SU-DHL-6 (cell line): Measurements from ENCODE around the gene PKIB.
"Not testable (repeated sequence)": the region's sequence is repeated elsewhere in the genome, so short reads cannot be mapped to it uniquely, and the experiment has no call there.

ENCODE experiments used
- H2AFZ ChIP-seq: fragments of 200-600 bp; sonication (generic); 2 replicates; pipeline ENCODE4 v1.6.1; 2014; ENCODE audit warnings: low read depth, mild to moderate bottlenecking, moderate library complexity, mixed read lengths, antibody characterized with exemption, low read length; ENCODE audit not compliant: severe bottlenecking
- H3F3A ChIP-seq: fragments of 200-600 bp; shearing (Covaris generic); 2 replicates; pipeline ENCODE4 v1.6.0; 2016; ENCODE audit warnings: antibody characterized with exemption, mild to moderate bottlenecking; ENCODE audit not compliant: insufficient read depth
- H3K27ac ChIP-seq: fragments of 200-600 bp; sonication (generic); 2 replicates; pipeline ENCODE4 v1.5.1; 2016; ENCODE audit warnings: low read depth, mild to moderate bottlenecking, low read length, moderate library complexity, mixed read lengths
- H3K27me3 ChIP-seq: fragments of 200-600 bp; sonication (generic), shearing (Covaris generic); 2 replicates; pipeline ENCODE4 v1.6.0; 2014; ENCODE audit warnings: mild to moderate bottlenecking, low read length
- H3K36me3 ChIP-seq: fragments of 200-600 bp; sonication (generic); 2 replicates; pipeline ENCODE4 v1.6.1; 2014; ENCODE audit warnings: mild to moderate bottlenecking, low read length, mixed read lengths
- H3K4me2 ChIP-seq: fragments of 300-600, 200-600 bp; shearing (Covaris generic), sonication (generic); 2 replicates; pipeline ENCODE4 v1.6.0; 2014; ENCODE audit warnings: low read length, low read depth, mild to moderate bottlenecking; ENCODE audit not compliant: poor library complexity, severe bottlenecking
- H3K4me3 ChIP-seq: fragments of 200-600 bp; sonication (generic); 2 replicates; pipeline ENCODE4 v1.5.1; 2014; ENCODE audit warnings: antibody characterized with exemption, low read length, mild to moderate bottlenecking, mixed read lengths; ENCODE audit not compliant: insufficient read depth, poor library complexity, severe bottlenecking
- H3K79me2 ChIP-seq: fragments of 200-600 bp; sonication (generic); 2 replicates; pipeline ENCODE4 v1.6.1; 2014; ENCODE audit warnings: mild to moderate bottlenecking, low read length, moderate library complexity; ENCODE audit not compliant: insufficient read depth
- H3K9ac ChIP-seq: fragments of 200-600 bp; sonication (generic); 2 replicates; pipeline ENCODE4 v1.7.0; 2014; ENCODE audit warnings: mild to moderate bottlenecking, low read length
- H3K9me2 ChIP-seq: fragments of 200-600 bp; sonication (generic); replicated peaks from 2 replicates; pipeline ENCODE4 v1.6.1; 2014; ENCODE audit warnings: low read length; ENCODE audit not compliant: insufficient read depth
- H3K9me3 ChIP-seq: fragments of 200-600 bp; sonication (generic); 2 replicates; pipeline ENCODE4 v1.6.1; 2014; ENCODE audit warnings: low read length, mixed read lengths; ENCODE audit not compliant: insufficient read depth
- H4K20me1 ChIP-seq: fragments of 200-600 bp; sonication (generic); 2 replicates; pipeline ENCODE4 v1.6.1; 2014; ENCODE audit warnings: low read depth, mild to moderate bottlenecking, antibody characterized with exemption, low read length, moderate library complexity, mixed read lengths
- EZH2phosphoT487 ChIP-seq: fragments of 200-600 bp; sonication (generic), shearing (Covaris generic); conservative IDR thresholded peaks from 2 replicates; pipeline ENCODE4 v1.6.1; 2018; ENCODE audit warnings: mild to moderate bottlenecking, antibody characterized with exemption, low read length, moderate library complexity, mixed read lengths
- TF ChIP-seq, protein P1 (sequence below): fragments of 200-600 bp; sonication (generic); IDR thresholded peaks from one replicate; pipeline ENCODE4 v1.5.1; 2017; ENCODE audit warnings: antibody characterized with exemption, mild to moderate bottlenecking, low read length, moderate library complexity; ENCODE audit not compliant: insufficient read depth, poor library complexity, severe bottlenecking

PKIB gene

DNA sequence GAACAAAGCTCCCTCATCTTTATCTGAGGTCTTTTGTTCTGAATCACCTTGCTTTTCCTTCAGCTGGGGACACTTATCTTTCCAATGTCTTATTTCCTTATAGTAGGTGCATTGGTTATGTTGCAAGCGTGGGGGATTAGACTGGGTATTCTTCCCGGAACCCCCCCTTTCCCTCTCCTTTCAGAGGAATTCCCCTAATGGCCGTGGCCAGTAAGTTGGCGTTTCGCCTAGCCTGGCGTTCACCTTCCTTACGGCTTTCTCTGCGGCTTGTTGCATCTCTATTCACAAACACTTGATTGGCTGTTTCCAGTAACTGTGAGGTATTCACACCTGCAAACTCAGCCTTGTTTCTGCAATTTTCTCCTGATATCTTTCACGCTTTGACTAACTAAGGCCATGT, 136.5 kb downstream of the PKIB start:
- Histone ChIP-seq H3K9ac (no peak overlapping the region), H3K27me3 (no peaks in the 10 kb centered on the region), H3K9me3 (no peaks in the 10 kb centered on the region), H2AFZ (no peak overlapping the region), H3K4me3 (no peak overlapping the region), H3K36me3 (no peaks in the 10 kb centered on the region), H3K4me2 (no peak overlapping the region), H3K27ac (no peak overlapping the region), H3K79me2 (no peaks in the 10 kb centered on the region), H3F3A (no peaks in the 10 kb centered on the region), H4K20me1 (no peaks in the 10 kb centered on the region), H3K9me2 (no peaks in the 10 kb centered on the region)
- TF ChIP-seq, protein P1, sequence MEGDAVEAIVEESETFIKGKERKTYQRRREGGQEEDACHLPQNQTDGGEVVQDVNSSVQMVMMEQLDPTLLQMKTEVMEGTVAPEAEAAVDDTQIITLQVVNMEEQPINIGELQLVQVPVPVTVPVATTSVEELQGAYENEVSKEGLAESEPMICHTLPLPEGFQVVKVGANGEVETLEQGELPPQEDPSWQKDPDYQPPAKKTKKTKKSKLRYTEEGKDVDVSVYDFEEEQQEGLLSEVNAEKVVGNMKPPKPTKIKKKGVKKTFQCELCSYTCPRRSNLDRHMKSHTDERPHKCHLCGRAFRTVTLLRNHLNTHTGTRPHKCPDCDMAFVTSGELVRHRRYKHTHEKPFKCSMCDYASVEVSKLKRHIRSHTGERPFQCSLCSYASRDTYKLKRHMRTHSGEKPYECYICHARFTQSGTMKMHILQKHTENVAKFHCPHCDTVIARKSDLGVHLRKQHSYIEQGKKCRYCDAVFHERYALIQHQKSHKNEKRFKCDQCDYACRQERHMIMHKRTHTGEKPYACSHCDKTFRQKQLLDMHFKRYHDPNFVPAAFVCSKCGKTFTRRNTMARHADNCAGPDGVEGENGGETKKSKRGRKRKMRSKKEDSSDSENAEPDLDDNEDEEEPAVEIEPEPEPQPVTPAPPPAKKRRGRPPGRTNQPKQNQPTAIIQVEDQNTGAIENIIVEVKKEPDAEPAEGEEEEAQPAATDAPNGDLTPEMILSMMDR = no peak
- no peak for TF ChIP-seq EZH2phosphoT487

DNA sequence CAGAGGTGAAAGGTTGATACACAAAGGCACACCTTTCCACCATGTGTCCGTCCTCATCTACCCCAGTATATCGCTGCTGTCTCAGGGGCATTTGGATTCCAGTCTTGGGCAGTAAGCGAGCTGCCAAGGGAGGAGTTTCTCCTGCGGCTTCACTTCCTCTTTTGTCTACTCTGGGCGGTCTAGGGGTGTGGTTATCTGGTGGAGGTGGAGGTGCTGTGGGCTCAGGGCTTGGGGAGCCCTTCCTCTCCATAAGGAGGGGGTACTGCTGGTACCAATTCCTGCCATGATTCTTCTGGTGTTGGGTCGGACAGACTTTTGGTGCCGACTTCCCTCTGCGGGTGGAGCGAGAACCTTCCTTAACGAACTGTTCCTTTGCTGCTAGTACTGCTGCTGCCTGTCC, 137.4 kb downstream of the PKIB start:
- no peak for TF ChIP-seq EZH2phosphoT487
- TF ChIP-seq, protein P1 = no peak
- Histone ChIP-seq H3K9me2 (no peaks in the 10 kb centered on the region), H3F3A (no peaks in the 10 kb centered on the region), H2AFZ (no peak overlapping the region), H3K4me3 (no peak overlapping the region), H3K9ac (no peak overlapping the region), H3K9me3 (no peaks in the 10 kb centered on the region), H4K20me1 (no peaks in the 10 kb centered on the region), H3K79me2 (no peaks in the 10 kb centered on the region), H3K27ac (no peak overlapping the region), H3K36me3 (no peaks in the 10 kb centered on the region), H3K27me3 (no peaks in the 10 kb centered on the region), H3K4me2 (no peak overlapping the region)

DNA sequence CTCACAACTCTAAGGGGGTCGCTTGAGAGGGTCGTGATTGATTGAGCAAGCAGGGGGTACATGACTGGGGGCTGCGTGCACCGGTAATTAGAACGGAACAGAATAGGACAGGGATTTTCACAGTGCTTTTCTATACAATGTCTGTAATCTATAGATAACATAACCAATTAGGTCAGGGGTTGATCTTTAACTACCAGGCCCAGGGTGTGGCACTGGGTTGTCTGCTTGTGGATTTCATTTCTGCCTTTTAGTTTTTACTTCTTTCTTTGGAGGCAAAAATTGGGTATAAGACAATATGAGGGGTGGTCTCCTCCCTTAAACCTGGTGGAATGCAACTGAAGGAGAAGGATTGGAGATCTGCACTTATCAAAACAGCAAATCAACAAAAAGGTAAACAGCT, 138.7 kb downstream of the PKIB start:
- H3K9me2 ChIP-seq, H4K20me1 ChIP-seq: not testable (repeated sequence)
- peak overlapping the region; percentile 81 for H3K27ac ChIP-seq

DNA sequence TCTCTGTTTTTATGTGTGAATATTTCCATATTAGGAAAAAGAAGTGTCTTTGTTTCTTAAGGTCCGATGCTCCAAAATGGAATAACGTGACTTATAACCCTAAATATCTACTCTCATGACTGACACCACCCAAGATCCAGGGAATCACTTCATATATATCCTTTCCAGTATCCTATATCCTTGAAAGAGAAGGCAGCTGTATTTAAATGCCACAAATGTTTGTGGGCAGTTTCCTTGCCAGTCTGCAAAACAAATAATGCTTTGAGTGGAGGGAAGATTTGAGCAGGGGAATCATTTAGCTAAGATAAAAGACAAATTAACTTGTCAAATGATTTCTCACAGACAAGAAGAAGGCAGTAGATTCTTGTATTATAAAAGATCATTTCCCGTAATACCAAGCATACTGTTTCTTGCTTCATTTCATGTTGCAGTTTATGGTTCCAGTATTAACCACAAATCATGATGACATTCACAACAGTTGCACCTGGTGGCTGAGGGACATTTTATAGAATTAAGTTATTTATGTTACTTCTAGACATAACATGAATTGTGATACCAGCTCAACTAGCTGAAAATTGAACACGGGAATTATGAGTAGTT, 139.3 kb downstream of the PKIB start:
- H3K27ac ChIP-seq = peak overlapping the region; percentile 81
- TF ChIP-seq, protein P1 = no peak
- no peak for TF ChIP-seq EZH2phosphoT487
- H3F3A ChIP-seq = no peaks in the 10 kb centered on the region
- H2AFZ ChIP-seq = no peak overlapping the region
- H3K9me2 ChIP-seq = no peaks in the 10 kb centered on the region
- no peaks in the 10 kb centered on the region for H3K9me3 ChIP-seq
- no peaks in the 10 kb centered on the region for H3K36me3 ChIP-seq
- H3K27me3 ChIP-seq = no peaks in the 10 kb centered on the region
- H3K9ac ChIP-seq = no peak overlapping the region
- H3K79me2 ChIP-seq = no peaks in the 10 kb centered on the region
- no peaks in the 10 kb centered on the region for H4K20me1 ChIP-seq
- no peak overlapping the region for H3K4me2 ChIP-seq
- H3K4me3 ChIP-seq = no peak overlapping the region

More for the DNA sequence above, 138.7 kb downstream of the PKIB start:
- not testable (repeated sequence) for H3K36me3 ChIP-seq, H3F3A ChIP-seq, H2AFZ ChIP-seq, H3K9me3 ChIP-seq, H3K9ac ChIP-seq, H3K4me2 ChIP-seq, H3K27me3 ChIP-seq, H3K4me3 ChIP-seq, H3K79me2 ChIP-seq
